HEK293 (cell line): ENCODE data around the gene S100A3.

Experiments used
- CTCF ChIA-PET: fragments of 350-600 bp; formaldehyde crosslinking; extraction: SDS; loops from one replicate; lab custom pipeline; 2021; ENCODE audit warnings: antibody characterized with exemption; lab: Yijun Ruan, JAX
- POLR2A ChIA-PET: fragments of 300-600 bp; formaldehyde crosslinking; extraction: SDS; loops from one replicate; lab custom pipeline; 2020; ENCODE audit warnings: antibody characterized with exemption, inconsistent platforms; lab: Yijun Ruan, JAX
- H3K27ac ChIP-seq: fragments of 200-500 bp; sonication (Bioruptor generic); 2 replicates; pipeline ENCODE4 v1.5.1; 2014; ENCODE audit warnings: low read depth, low read length, control low read depth, inconsistent platforms; ENCODE audit errors: extremely low read depth
- H3K36me3 ChIP-seq, 2 experiments: fragments of 200-500 bp in 1 of 2; sonication (Bioruptor generic) in 1 of 2; 1 replicate in 1 of 2; 2 replicates in 1 of 2; pipeline ENCODE4 v1.5.1; 2014 to 2017; ENCODE audit warnings: inconsistent platforms in 2 of 2, low read length in 2 of 2; ENCODE audit not compliant: control insufficient read depth in 2 of 2, insufficient read depth in 1 of 2
- H3K4me1 ChIP-seq: fragments of 200-500 bp; sonication (Bioruptor generic); 2 replicates; pipeline ENCODE4 v1.5.1; 2014; ENCODE audit warnings: mild to moderate bottlenecking, low read length, inconsistent platforms; ENCODE audit not compliant: control insufficient read depth, insufficient read depth
- H3K4me3 ChIP-seq: 2 replicates; pipeline ENCODE4 v1.5.1; 2011; ENCODE audit warnings: low read depth, mild to moderate bottlenecking, control low read depth, low read length, moderate library complexity
- H3K9me3 ChIP-seq: fragments of 200-500 bp; sonication (Bioruptor generic); 2 replicates; pipeline ENCODE4 v1.5.1; 2014; ENCODE audit warnings: low read depth, low read length, inconsistent platforms; ENCODE audit not compliant: control insufficient read depth, insufficient read depth
- IKZF3 ChIP-seq: fragments of 450-650 bp; IDR thresholded peaks from 2 replicates; pipeline ENCODE4 v1.5.0; 2018; ENCODE audit warnings: missing biosample characterization, mild to moderate bottlenecking, missing genetic modification characterization, moderate library complexity
- KLF1 ChIP-seq: fragments of 450-650 bp; formaldehyde crosslinking; IDR thresholded peaks from 2 replicates; pipeline ENCODE4 v1.5.1; 2016; ENCODE audit warnings: missing biosample characterization, missing genetic modification characterization
- MZF1 ChIP-seq: fragments of 450-650 bp; formaldehyde crosslinking; IDR thresholded peaks from 2 replicates; pipeline ENCODE4 v1.5.1; 2017; ENCODE audit warnings: missing biosample characterization, missing genetic modification characterization, borderline replicate concordance
- SCRT1 ChIP-seq: fragments of 450-650 bp; formaldehyde crosslinking; IDR thresholded peaks from 2 replicates; pipeline ENCODE4 v1.5.1; 2016; ENCODE audit warnings: missing biosample characterization, missing genetic modification characterization, borderline replicate concordance
- SCRT2 ChIP-seq: fragments of 450-650 bp; formaldehyde crosslinking; IDR thresholded peaks from 2 replicates; pipeline ENCODE4 v1.5.1; 2016; ENCODE audit warnings: missing biosample characterization, missing genetic modification characterization
- SP2 ChIP-seq: fragments of 450-650 bp; formaldehyde crosslinking; IDR thresholded peaks from 2 replicates; pipeline ENCODE4 v1.5.1; 2016; ENCODE audit warnings: missing biosample characterization, missing genetic modification characterization
- SP3 ChIP-seq: fragments of 450-650 bp; formaldehyde crosslinking; IDR thresholded peaks from 2 replicates; pipeline ENCODE4 v1.5.1; 2016; ENCODE audit warnings: missing biosample characterization, missing genetic modification characterization
- WT1 ChIP-seq: fragments of 450-650 bp; formaldehyde crosslinking; IDR thresholded peaks from 2 replicates; pipeline ENCODE4 v1.5.1; 2016; ENCODE audit warnings: missing biosample characterization, missing genetic modification characterization
- YY1 ChIP-seq: fragments of 450-650 bp; formaldehyde crosslinking; IDR thresholded peaks from 2 replicates; pipeline ENCODE4 v1.5.1; 2018; ENCODE audit warnings: missing biosample characterization, missing genetic modification characterization
- YY2 ChIP-seq: fragments of 450-650 bp; formaldehyde crosslinking; IDR thresholded peaks from 2 replicates; pipeline ENCODE4 v1.5.1; 2016; ENCODE audit warnings: missing biosample characterization, missing genetic modification characterization
- ZBTB8A ChIP-seq: fragments of 450-650 bp; formaldehyde crosslinking; IDR thresholded peaks from 2 replicates; pipeline ENCODE4 v1.5.1; 2016; ENCODE audit warnings: missing biosample characterization, missing genetic modification characterization
- ZNF138 ChIP-seq: fragments of 450-650 bp; formaldehyde crosslinking; IDR thresholded peaks from 2 replicates; pipeline ENCODE4 v1.5.1; 2016; ENCODE audit warnings: missing biosample characterization, missing genetic modification characterization, borderline replicate concordance
- ZNF140 ChIP-seq: fragments of 450-650 bp; formaldehyde crosslinking; IDR thresholded peaks from 2 replicates; pipeline ENCODE4 v1.5.1; 2016; ENCODE audit warnings: missing biosample characterization, missing genetic modification characterization
- ZNF174 ChIP-seq: fragments of 450-650 bp; formaldehyde crosslinking; IDR thresholded peaks from 2 replicates; pipeline ENCODE4 v1.5.0; 2017; ENCODE audit warnings: missing biosample characterization, mild to moderate bottlenecking, missing genetic modification characterization
- ZNF239 ChIP-seq: fragments of 450-650 bp; formaldehyde crosslinking; IDR thresholded peaks from 2 replicates; pipeline ENCODE4 v1.5.1; 2016; ENCODE audit warnings: missing biosample characterization, missing genetic modification characterization
- ZNF266 ChIP-seq: fragments of 450-650 bp; formaldehyde crosslinking; IDR thresholded peaks from 2 replicates; pipeline ENCODE4 v1.5.1; 2016; ENCODE audit warnings: missing biosample characterization, missing genetic modification characterization, low read depth
- ZNF426 ChIP-seq: fragments of 450-650 bp; formaldehyde crosslinking; IDR thresholded peaks from 2 replicates; pipeline ENCODE4 v1.5.1; 2017; ENCODE audit warnings: missing biosample characterization, missing genetic modification characterization, mild to moderate bottlenecking, inconsistent platforms, moderate library complexity
- ZNF433 ChIP-seq: fragments of 450-650 bp; formaldehyde crosslinking; IDR thresholded peaks from 2 replicates; pipeline ENCODE4 v1.5.1; 2016; ENCODE audit warnings: missing biosample characterization, missing genetic modification characterization, low read depth
- ZNF521 ChIP-seq: fragments of 450-650 bp; formaldehyde crosslinking; IDR thresholded peaks from 2 replicates; pipeline ENCODE4 v1.5.1; 2017; ENCODE audit warnings: missing biosample characterization, mild to moderate bottlenecking, missing genetic modification characterization
- ZNF654 ChIP-seq: fragments of 450-650 bp; formaldehyde crosslinking; IDR thresholded peaks from 2 replicates; pipeline ENCODE4 v1.5.1; 2016; ENCODE audit warnings: low read depth, missing biosample characterization, missing genetic modification characterization
- ZNF792 ChIP-seq: fragments of 450-650 bp; formaldehyde crosslinking; IDR thresholded peaks from 2 replicates; pipeline ENCODE4 v1.5.1; 2016; ENCODE audit warnings: missing biosample characterization, missing genetic modification characterization
- ZSCAN30 ChIP-seq: fragments of 450-650 bp; IDR thresholded peaks from 2 replicates; pipeline ENCODE4 v1.5.1; 2018; ENCODE audit warnings: missing biosample characterization, mild to moderate bottlenecking, missing genetic modification characterization, moderate library complexity
- TF ChIP-seq, protein P1 (sequence below): fragments of 450-650 bp; formaldehyde crosslinking; IDR thresholded peaks from 2 replicates; pipeline ENCODE4 v1.5.1; 2016; ENCODE audit warnings: missing biosample characterization, missing genetic modification characterization
- TF ChIP-seq, protein P2 (sequence below): fragments of 450-650 bp; formaldehyde crosslinking; IDR thresholded peaks from 2 replicates; pipeline ENCODE4 v1.5.1; 2016; ENCODE audit warnings: missing biosample characterization, missing genetic modification characterization
- TF ChIP-seq, protein P3 (sequence below): fragments of 450-650 bp; formaldehyde crosslinking; IDR thresholded peaks from 2 replicates; pipeline ENCODE4 v1.5.1; 2016; ENCODE audit warnings: missing biosample characterization, missing genetic modification characterization
- TF ChIP-seq, protein P4 (sequence below): IDR thresholded peaks from 2 replicates; pipeline ENCODE4 v1.6.1; 2011; ENCODE audit warnings: mild to moderate bottlenecking, low read depth, low read length, borderline replicate concordance
- TF ChIP-seq, protein P5 (sequence below): sonication (generic); formaldehyde crosslinking; IDR thresholded peaks from 2 replicates; pipeline ENCODE4 v1.8.1; 2022; ENCODE audit warnings: mild to moderate bottlenecking, moderate library complexity, missing genetic modification reagents

S100A3 gene

DNA sequence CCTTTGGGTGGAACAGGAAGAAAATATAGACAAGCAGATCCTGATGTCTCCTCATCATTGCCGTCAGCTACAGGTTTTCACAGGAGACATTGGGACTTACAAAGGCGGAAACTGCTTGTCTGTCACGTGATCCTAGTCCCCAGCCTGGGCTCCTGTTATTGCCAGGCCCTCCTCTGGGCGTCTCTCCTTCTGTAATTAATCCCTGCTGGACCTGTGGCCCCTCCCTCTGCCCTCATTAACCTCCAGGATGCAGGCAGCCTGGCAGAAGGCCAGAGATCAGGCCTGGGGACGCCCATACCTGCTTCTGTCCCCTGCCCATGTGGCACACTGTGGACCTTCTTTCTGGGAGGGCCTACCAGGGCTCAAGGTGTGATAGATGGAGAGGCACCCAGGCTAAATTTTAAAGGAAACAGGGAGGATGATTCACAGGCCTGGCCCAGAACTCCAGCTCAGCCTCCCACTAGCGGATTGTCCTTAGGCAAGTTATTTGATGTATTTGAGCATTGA, 10.7 kb downstream of the S100A3 start:
- ChIA-PET CTCF (no interaction called here), POLR2A (no interaction called here)
- no peak overlapping the region for H3K4me3 ChIP-seq
- H3K27ac ChIP-seq, result no peak overlapping the region
- no peaks in the 10 kb centered on the region for H3K9me3 ChIP-seq
- no peaks in the 10 kb centered on the region for H3K36me3 ChIP-seq
- H3K4me1 ChIP-seq, result no peaks in the 10 kb centered on the region
- TF ChIP-seq MZF1 (tag by site-specific recombination), result no peak
- no peak for TF ChIP-seq ZNF266 (tag by site-specific recombination)
- TF ChIP-seq SP2 (tag by site-specific recombination), result peak; percentile 29
- peak; percentile 76 for TF ChIP-seq SCRT2 (tag by site-specific recombination)
- TF ChIP-seq ZNF140 (tag by site-specific recombination), result no peak
- TF ChIP-seq, protein P1, sequence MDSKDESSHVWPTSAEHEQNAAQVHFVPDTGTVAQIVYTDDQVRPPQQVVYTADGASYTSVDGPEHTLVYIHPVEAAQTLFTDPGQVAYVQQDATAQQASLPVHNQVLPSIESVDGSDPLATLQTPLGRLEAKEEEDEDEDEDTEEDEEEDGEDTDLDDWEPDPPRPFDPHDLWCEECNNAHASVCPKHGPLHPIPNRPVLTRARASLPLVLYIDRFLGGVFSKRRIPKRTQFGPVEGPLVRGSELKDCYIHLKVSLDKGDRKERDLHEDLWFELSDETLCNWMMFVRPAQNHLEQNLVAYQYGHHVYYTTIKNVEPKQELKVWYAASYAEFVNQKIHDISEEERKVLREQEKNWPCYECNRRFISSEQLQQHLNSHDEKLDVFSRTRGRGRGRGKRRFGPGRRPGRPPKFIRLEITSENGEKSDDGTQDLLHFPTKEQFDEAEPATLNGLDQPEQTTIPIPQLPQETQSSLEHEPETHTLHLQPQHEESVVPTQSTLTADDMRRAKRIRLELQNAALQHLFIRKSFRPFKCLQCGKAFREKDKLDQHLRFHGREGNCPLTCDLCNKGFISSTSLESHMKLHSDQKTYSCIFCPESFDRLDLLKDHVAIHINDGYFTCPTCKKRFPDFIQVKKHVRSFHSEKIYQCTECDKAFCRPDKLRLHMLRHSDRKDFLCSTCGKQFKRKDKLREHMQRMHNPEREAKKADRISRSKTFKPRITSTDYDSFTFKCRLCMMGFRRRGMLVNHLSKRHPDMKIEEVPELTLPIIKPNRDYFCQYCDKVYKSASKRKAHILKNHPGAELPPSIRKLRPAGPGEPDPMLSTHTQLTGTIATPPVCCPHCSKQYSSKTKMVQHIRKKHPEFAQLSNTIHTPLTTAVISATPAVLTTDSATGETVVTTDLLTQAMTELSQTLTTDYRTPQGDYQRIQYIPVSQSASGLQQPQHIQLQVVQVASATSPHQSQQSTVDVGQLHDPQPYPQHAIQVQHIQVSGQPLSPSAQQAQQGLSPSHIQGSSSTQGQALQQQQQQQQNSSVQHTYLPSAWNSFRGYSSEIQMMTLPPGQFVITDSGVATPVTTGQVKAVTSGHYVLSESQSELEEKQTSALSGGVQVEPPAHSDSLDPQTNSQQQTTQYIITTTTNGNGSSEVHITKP, result no peak
- peak; percentile 64 for TF ChIP-seq KLF1 (tag by site-specific recombination)
- no peak for TF ChIP-seq WT1 (tag by site-specific recombination)
- TF ChIP-seq IKZF3 (tag by site-specific recombination), result 0 out of 2 replicates have a peak, but pooled peaks have one; percentile 10
- TF ChIP-seq ZSCAN30 (tag by site-specific recombination), result no peak
- TF ChIP-seq, protein P2, sequence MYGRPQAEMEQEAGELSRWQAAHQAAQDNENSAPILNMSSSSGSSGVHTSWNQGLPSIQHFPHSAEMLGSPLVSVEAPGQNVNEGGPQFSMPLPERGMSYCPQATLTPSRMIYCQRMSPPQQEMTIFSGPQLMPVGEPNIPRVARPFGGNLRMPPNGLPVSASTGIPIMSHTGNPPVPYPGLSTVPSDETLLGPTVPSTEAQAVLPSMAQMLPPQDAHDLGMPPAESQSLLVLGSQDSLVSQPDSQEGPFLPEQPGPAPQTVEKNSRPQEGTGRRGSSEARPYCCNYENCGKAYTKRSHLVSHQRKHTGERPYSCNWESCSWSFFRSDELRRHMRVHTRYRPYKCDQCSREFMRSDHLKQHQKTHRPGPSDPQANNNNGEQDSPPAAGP (tag by site-specific recombination), result peak; percentile 33; the same call in 1 of the 2 replicates
- 0 out of 2 replicates have a peak, but pooled peaks have one; percentile 24 for TF ChIP-seq SCRT1 (tag by site-specific recombination)
- 0 out of 2 replicates have a peak, but pooled peaks have one; percentile 29 for TF ChIP-seq ZBTB8A
- TF ChIP-seq SP3 (tag by site-specific recombination), result 0 out of 2 replicates have a peak, but pooled peaks have one; percentile 22

DNA sequence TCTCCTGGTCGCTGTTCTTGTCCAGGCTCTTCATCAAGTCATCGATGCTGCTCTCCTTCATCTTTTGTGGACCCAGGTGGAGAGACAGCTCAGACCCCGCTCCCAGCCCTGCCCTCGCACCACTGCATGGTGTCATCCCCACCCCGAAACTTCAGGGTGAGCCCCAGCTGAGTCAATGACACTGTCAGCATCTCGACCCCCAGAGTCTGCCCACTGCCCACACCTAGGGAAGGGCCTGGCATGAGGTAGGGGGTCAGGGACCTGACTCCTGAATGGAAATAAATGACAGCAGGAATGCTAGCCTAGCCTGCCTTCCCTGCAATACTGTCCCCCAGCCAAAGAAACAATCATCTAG, 11.7 kb downstream of the S100A3 start:
- Histone ChIP-seq H3K36me3 (no peaks in the 10 kb centered on the region), H3K4me3 (no peak overlapping the region), H3K9me3 (no peaks in the 10 kb centered on the region), H3K27ac (no peak overlapping the region), H3K4me1 (no peaks in the 10 kb centered on the region)
- CTCF ChIA-PET, result no interaction called here
- TF ChIP-seq ZNF521, result no peak
- TF ChIP-seq ZNF426, result no peak
- TF ChIP-seq, protein P3, sequence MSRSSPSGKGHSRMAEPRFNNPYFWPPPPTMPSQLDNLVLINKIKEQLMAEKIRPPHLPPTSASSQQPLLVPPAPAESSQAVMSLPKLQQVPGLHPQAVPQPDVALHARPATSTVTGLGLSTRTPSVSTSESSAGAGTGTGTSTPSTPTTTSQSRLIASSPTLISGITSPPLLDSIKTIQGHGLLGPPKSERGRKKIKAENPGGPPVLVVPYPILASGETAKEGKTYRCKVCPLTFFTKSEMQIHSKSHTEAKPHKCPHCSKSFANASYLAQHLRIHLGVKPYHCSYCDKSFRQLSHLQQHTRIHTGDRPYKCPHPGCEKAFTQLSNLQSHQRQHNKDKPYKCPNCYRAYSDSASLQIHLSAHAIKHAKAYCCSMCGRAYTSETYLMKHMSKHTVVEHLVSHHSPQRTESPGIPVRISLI (tag by site-specific recombination), result no peak
- no peak for TF ChIP-seq YY2 (tag by site-specific recombination)
- no peak for TF ChIP-seq YY1 (tag by site-specific recombination)
- TF ChIP-seq ZNF239, result no peak
- TF ChIP-seq ZNF792, result no peak
- TF ChIP-seq ZNF654 (tag by site-specific recombination), result no peak
- TF ChIP-seq, protein P4, sequence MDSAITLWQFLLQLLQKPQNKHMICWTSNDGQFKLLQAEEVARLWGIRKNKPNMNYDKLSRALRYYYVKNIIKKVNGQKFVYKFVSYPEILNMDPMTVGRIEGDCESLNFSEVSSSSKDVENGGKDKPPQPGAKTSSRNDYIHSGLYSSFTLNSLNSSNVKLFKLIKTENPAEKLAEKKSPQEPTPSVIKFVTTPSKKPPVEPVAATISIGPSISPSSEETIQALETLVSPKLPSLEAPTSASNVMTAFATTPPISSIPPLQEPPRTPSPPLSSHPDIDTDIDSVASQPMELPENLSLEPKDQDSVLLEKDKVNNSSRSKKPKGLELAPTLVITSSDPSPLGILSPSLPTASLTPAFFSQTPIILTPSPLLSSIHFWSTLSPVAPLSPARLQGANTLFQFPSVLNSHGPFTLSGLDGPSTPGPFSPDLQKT, result no peak
- no peak for TF ChIP-seq ZNF433
- TF ChIP-seq, protein P5, sequence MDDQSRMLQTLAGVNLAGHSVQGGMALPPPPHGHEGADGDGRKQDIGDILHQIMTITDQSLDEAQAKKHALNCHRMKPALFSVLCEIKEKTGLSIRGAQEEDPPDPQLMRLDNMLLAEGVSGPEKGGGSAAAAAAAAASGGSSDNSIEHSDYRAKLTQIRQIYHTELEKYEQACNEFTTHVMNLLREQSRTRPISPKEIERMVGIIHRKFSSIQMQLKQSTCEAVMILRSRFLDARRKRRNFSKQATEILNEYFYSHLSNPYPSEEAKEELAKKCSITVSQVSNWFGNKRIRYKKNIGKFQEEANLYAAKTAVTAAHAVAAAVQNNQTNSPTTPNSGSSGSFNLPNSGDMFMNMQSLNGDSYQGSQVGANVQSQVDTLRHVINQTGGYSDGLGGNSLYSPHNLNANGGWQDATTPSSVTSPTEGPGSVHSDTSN (CRISPR knock-in tag), result no peak
- no peak for TF ChIP-seq ZNF138 (tag by site-specific recombination)
- TF ChIP-seq ZNF174 (tag by site-specific recombination), result no peak
- POLR2A ChIA-PET, result interaction anchor here (0.7 kb wide), 1 partner anchor 114 kb away, joined by 4 read pairs; no protein-coding TSS in a partner anchor
